GM19239 (cell line): ENCODE measurements around the gene TMEM81.
A peak's percentile ranks its signal among the peaks of the same experiment; 100 is the strongest.

Source experiments
- DNase-seq: peaks from one replicate; pipeline ENCODE4 v3.0.0; 2011; ENCODE audit warnings: low spot score; ENCODE audit not compliant: insufficient read length
- FAIRE-seq: peaks from 2 replicates; lab custom pipeline; 2011; peaks lifted over from hg19 to GRCh38; lab: Jason Lieb, UNC

Gene TMEM81

GRCh38 chr1:205084360-205084759 is at the start of gene TMEM81:
TMEM81 (minus strand) TSS chr1:205084460; CDS start chr1:205084320, 140 bp downstream.
- FAIRE-seq (no peak), DNase-seq (no peak)

- no peak for DNase-seq
- no peak for FAIRE-seq
Observed at GRCh38 chr1:205133287-205133686, 49.0 kb upstream of the TMEM81 start.

GRCh38 chr1:205129447-205130029 is 45.3 kb upstream of the TMEM81 start:
- FAIRE-seq, result no peak
- DNase-seq, result no peak

- no peak for FAIRE-seq
Observed at GRCh38 chr1:205128050-205128449, 43.8 kb upstream of the TMEM81 start.

GRCh38 chr1:205127646-205128045 is 43.4 kb upstream of the TMEM81 start:
- DNase-seq (no peak), FAIRE-seq (no peak)

More at GRCh38 chr1:205128050-205128449, 43.8 kb upstream of the TMEM81 start:
- no peak for DNase-seq

GRCh38 chr1:205124726-205125125 is 40.5 kb upstream of the TMEM81 start:
- DNase-seq, result no peak
- no peak for FAIRE-seq

- no peak for DNase-seq
- FAIRE-seq, result no peak
Observed at GRCh38 chr1:205122489-205122882, 38.2 kb upstream of the TMEM81 start.

- peak; percentile 77 for DNase-seq
- peak; percentile 98 for FAIRE-seq
Observed at GRCh38 chr1:205121660-205122488, 37.6 kb upstream of the TMEM81 start, which contains the start of gene RBBP5. RBBP5 (minus strand) TSS chr1:205121978; CDS start chr1:205121873, 105 bp downstream.

GRCh38 chr1:205118752-205119151 is 34.5 kb upstream of the TMEM81 start:
- no peak for FAIRE-seq

GRCh38 chr1:205111354-205111753 is 27.1 kb upstream of the TMEM81 start:
- FAIRE-seq, result no peak
- DNase-seq, result no peak

More at GRCh38 chr1:205118752-205119151, 34.5 kb upstream of the TMEM81 start:
- DNase-seq, result no peak

GRCh38 chr1:205109711-205110110 is 25.5 kb upstream of the TMEM81 start:
- FAIRE-seq (no peak), DNase-seq (no peak)

- FAIRE-seq, result no peak
- DNase-seq, result no peak
Observed at GRCh38 chr1:205109269-205109668, 25.0 kb upstream of the TMEM81 start.

GRCh38 chr1:205108464-205108863 is 24.2 kb upstream of the TMEM81 start:
- DNase-seq (no peak), FAIRE-seq (no peak)

GRCh38 chr1:205107327-205107726 is 23.1 kb upstream of the TMEM81 start:
- no peak for DNase-seq
- FAIRE-seq, result no peak

GRCh38 chr1:205102404-205102803 is 18.1 kb upstream of the TMEM81 start:
- no peak for FAIRE-seq

GRCh38 chr1:205098242-205098641 is 14.0 kb upstream of the TMEM81 start:
- FAIRE-seq, result no peak
- no peak for DNase-seq

More at GRCh38 chr1:205102404-205102803, 18.1 kb upstream of the TMEM81 start:
- no peak for DNase-seq

GRCh38 chr1:205095422-205095821 is 11.2 kb upstream of the TMEM81 start:
- FAIRE-seq (no peak), DNase-seq (no peak)

- DNase-seq (no peak), FAIRE-seq (no peak)
Observed at GRCh38 chr1:205091043-205091740, 6.9 kb upstream of the TMEM81 start.

GRCh38 chr1:205088341-205088740 is 4.1 kb upstream of the TMEM81 start:
- no peak for FAIRE-seq
- no peak for DNase-seq

GRCh38 chr1:205082431-205082830 is 1.8 kb downstream of the TMEM81 start:
- FAIRE-seq (no peak), DNase-seq (no peak)

- no peak for FAIRE-seq
- no peak for DNase-seq
Observed at GRCh38 chr1:205077934-205078311, 6.3 kb downstream of the TMEM81 start.
